SK-MEL-5 (cell line): ENCODE measurements around the gene CLCA1. TPM values are rescaled to one million over a fixed set of nuclear protein-coding genes. Genes with fewer than 3 reads are reported as not detected.

ENCODE experiments used
- DNase-seq: peaks from one replicate; pipeline ENCODE4 v3.0.0-alpha.2; 2016; ENCODE audit warnings: low read depth, low spot score
- in situ Hi-C: cut with HindIII; loops from 2 replicates; pipeline ENCODE4 v1.10.0; 2016; ENCODE audit warnings: low sequenced_read_pairs, high pct_unique_total_duplicates, low pct_unique_long_range_greater_than_20kb
- polyA plus RNA-seq, 2 experiments: library from polyadenylated mRNA; depleted of rRNA; stranded (reverse); fragments of >200 nt; gene quantifications; 2 replicates each; pipeline ENCODE4 v1.2.3, GENCODE V29; 2015
- total RNA-seq: library from RNA; depleted of rRNA; stranded (reverse); fragments of >200 nt; shearing (Covaris generic); gene quantifications from 2 replicates; pipeline ENCODE4 v1.2.3, GENCODE V29; 2014; rRNA removed

Gene CLCA1, protein sequence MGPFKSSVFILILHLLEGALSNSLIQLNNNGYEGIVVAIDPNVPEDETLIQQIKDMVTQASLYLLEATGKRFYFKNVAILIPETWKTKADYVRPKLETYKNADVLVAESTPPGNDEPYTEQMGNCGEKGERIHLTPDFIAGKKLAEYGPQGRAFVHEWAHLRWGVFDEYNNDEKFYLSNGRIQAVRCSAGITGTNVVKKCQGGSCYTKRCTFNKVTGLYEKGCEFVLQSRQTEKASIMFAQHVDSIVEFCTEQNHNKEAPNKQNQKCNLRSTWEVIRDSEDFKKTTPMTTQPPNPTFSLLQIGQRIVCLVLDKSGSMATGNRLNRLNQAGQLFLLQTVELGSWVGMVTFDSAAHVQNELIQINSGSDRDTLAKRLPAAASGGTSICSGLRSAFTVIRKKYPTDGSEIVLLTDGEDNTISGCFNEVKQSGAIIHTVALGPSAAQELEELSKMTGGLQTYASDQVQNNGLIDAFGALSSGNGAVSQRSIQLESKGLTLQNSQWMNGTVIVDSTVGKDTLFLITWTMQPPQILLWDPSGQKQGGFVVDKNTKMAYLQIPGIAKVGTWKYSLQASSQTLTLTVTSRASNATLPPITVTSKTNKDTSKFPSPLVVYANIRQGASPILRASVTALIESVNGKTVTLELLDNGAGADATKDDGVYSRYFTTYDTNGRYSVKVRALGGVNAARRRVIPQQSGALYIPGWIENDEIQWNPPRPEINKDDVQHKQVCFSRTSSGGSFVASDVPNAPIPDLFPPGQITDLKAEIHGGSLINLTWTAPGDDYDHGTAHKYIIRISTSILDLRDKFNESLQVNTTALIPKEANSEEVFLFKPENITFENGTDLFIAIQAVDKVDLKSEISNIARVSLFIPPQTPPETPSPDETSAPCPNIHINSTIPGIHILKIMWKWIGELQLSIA
- not detected in 2 replicates for total RNA-seq
- not detected in 2 replicates for polyA plus RNA-seq (2015; cell fraction: cytosol; rRNA removed)
- not detected in 2 replicates for polyA plus RNA-seq (2015; cell fraction: nucleus; rRNA removed)

DNA sequence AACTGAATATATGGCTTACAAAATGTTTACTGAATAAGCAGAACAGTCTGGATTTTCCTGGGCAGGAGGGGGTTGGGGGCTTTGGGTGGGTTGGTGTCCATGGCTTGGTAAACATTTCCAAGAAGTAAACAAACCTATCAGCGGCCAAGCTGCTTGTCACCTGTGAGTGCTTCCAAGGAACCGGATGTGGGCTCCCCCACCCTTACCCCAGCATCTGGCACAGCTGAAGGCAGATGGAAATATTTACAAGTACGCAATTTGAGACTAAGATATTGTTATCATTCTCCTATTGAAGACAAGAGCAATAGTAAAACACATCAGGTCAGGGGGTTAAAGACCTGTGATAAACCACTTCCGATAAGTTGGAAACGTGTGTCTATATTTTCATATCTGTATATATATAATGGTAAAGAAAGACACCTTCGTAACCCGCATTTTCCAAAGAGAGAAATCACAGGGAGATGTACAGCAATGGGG, at the start of gene CLCA1:
TSS of gene CLCA1 (plus strand) at position 427 of the 477 bp plus-strand sequence. CDS start at position 472, 45 bp downstream.
- in situ Hi-C loops, result no loop called here
- no peak for DNase-seq

DNA sequence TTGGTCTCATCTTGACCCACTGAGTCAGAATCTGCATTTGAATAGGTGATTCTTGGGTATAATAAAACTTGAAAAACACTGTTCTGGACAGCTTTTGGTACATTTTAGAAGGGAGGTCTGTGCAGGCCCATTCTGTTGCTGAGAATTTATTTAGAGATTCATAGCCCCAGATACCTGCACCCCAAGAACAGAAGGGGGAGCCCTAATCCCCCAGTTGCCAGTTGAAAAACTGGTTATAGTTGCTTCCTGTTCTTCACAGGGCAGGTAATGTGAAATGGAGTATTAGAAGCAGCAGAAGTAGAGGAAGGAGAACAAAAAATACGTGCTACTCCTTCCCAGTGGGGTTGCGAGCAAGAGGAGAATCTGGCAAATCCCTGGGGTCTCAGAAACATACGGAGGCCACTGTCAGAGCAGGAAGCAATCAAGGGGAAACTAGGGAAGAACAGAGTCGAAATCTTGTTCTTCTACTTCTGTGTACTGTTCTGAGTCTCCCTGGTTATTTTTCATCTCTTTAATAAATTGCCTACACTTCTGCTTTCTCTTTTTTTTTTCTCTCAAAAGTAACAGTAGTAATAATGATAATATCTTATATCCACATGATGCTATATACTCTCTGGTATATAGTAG, 49.3 kb upstream of the CLCA1 start:
- DNase-seq, result peak; percentile 56
- in situ Hi-C loops, result no loop called here

DNA sequence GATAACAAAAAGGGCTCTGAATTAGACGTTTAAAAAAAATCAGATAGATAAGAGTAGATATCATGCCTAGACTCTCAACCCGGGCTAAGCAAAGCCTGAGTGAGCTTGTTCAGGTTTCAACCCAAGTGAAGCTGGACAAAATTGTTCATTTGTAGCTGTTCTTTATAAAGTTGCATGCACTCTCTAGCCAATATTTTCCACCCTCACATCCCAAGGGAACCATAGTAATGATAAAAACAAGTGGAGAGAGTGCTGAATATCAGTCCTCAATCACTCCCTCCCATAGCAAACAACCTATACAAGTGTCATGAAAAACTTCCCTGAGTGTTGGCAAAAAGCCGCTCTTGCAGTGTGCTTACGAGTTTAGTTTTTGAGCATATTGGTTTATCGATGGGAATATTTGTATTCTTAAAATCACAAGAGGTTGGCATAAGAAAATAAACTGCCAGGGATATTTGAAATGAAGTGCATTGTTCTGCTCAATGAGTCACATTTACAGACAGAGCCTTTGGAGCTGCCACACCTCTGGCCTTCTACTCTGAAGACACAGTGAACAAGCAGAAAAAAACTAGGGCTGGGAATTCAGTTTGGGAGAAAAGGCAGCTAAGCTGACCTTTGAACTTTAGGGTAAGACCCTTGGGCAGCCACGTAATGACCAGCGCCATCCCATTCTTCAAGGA, 47.0 kb upstream of the CLCA1 start:
- DNase-seq, result no peak

DNA sequence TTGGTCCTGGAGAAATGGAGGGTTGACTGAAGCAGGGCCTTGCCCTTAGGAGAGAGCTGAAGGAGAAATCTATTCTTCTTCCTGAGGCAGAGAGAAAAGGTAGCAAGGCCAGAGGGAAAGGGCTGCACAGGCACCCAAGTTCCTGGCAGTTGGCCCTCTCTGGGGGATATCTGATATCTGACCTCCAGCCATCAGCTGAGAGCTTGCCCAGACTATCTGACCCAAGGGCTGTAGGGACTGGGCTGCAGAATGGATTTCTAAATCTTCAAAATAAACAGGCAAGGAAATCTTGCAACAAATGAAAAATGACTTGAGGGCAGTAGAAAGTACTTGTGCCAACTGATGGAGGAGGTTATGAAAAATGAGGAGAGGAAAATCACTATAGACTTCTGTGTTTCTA, 45.3 kb upstream of the CLCA1 start:
- no peak for DNase-seq
- in situ Hi-C loops, result no loop called here

More for the DNA sequence above, 47.0 kb upstream of the CLCA1 start:
- in situ Hi-C loops, result no loop called here

DNA sequence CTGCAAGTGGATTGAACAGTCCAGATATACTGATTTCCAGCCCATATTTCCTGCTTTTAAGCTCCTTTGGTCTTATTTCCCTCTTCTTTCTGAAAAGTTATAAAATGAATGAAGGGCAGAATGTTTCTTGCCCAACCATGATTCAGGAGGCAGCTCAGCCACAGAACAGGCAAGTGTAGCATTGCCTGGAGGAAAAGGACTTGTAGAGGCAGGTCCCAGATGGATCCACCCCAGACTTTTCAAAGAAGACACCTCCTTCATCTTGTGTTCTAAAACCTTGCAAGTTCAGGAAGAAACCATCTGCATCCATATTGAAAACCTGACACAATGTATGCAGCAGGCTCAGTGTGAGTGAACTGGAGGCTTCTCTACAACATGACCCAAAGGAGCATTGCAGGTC, 44.9 kb upstream of the CLCA1 start, which contains the start of gene CLCA2:
TSS of gene CLCA2 (plus strand) at position 299 of the 400 bp plus-strand sequence. CDS start at position 376, 77 bp downstream.
- in situ Hi-C loops, result no loop called here
- no peak for DNase-seq

DNA sequence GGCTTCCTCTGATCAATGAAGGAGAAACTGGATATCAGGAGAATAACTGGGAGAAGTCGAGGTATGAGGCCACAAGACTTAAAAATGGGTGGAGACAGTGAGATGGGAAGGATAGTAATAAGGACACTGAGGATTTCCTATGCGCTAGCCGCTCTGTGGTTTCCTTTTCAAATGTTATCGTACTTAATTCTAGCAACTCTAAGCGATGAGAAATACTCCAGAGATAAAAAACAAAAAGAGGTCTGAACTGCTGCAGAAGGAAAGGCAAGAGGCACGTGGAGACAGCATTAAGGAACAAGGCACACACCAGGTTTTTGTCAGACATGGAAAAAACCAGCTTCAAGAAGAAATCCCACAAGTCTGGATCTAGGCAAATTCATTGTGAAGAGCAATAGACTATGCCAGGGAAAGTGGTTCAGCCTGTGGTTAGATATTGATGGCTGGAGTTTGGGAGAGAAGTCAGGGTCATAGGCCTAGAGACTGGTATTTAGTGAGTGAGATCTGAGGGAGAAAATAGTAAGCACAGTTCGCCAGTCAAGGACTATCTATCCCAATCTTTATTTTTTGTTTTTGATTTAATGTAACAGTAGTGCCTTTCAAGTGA, 39.5 kb upstream of the CLCA1 start:
- no peak for DNase-seq

DNA sequence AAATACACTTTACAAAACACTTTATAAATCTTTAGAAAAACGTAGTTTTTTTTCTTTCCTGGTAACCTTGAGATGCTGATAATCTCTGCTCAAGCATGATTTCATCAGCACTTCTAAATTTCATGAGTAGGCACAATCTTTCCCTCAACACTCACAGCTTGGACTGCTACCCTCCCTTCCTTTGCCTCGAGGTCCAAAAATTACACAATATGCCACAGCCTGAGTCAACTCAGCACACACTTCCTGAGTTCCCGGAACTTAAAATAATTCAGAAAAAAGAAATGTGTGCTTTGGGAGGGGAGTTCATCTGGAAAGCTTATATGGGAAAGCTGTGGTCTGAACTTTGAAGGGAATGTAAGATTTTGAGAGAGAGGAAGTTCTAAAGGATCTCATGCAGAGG, 38.9 kb upstream of the CLCA1 start:
- in situ Hi-C loops, result no loop called here
- DNase-seq, result peak; percentile 74

More for the DNA sequence above, 39.5 kb upstream of the CLCA1 start:
- in situ Hi-C loops, result no loop called here

DNA sequence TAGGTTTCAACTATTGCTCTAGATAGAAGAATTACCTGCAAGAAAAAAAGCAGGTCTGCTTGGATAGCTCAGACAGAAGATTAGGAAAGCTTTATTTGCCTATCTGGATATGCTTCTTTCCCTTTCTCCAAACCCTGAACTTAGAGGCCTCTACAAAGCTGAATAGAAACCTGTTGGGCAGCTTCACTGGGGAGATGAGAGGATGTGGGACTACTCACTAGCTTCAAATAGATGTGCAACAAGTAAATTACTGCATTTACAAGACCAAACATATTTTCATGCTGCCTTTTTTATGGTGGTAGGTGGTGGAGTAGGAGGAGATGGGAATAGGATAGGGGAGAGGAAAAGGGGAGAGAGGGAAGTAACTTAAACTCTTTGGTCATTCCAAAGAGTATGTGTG, 38.4 kb upstream of the CLCA1 start:
- in situ Hi-C loops, result no loop called here
- no peak for DNase-seq

DNA sequence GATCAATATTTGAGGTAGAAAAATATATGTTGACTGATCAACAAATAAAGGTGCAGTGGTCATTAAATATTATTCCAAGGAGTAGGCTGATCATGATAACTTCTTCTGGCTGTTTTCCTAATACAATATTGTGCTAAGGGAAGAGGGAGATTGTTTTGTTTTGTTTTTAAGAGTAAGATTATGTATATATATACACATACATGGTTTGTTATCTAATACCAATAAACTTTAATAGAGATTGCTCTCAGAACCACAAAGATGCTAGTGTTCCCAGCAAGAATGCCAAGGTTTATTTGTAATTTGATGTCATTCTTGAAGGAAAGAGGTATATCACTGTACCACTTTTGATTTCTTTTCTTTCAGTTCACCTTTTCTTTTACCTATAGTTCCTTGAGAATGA, 34.7 kb upstream of the CLCA1 start:
- DNase-seq, result no peak
- in situ Hi-C loops, result no loop called here

DNA sequence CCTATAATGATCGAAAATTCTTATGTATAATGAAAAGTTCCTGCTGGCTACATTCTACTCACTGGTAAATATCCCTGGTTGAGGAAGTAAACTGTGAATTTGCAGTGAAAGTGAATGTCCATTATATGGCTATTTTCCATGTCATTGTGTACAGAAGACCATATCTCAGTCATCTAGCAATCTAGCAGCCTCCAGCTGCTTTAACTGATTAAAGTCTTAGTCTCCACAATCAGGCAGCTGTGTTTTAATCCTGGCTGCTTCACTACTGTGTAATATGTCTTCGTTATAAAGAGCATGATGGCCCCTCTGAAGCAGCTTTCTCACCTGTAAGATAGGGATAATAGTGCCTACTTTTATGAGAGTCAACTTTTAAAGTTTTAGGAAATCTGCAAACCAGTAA, 33.4 kb upstream of the CLCA1 start:
- in situ Hi-C loops, result no loop called here
- no peak for DNase-seq

DNA sequence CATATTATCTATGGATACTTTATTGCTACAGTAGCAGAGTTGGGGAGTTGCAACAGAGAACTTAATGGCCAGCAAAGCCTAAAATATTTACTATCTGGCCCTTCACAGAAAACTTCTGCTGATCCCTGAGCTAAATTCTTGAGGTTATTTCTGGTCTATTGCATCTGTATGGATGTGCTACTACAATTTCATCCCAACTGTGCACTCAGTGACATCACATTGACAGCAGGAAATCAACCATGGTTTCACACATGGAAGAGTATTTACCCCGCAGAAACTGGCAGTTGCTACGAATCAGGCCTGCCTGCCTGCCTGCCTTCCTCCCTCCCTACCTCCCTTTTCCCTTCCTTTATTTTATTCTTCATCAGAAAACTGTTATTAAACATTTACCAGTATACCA, 32.7 kb upstream of the CLCA1 start:
- DNase-seq, result no peak
- in situ Hi-C loops, result no loop called here

DNA sequence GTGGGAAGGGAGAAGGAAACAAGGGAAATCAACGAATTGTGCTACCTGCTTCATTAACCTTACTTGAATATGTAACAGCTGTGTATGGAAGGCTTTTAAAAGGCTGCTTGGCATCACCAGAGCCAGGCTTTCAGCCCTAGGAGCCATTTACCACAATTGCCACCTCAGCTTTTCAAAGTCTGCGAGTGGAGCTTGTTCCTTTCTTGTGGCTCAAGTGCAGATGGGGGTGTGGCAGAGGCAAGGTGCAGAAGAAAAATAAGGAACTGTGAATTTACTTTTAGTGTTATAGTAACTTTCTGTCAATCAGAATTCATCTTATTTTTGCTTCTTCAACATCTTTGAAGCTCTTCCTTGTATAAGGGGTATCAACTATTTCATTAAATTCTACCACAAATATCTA, 27.1 kb upstream of the CLCA1 start:
- in situ Hi-C loops, result no loop called here
- no peak for DNase-seq

DNA sequence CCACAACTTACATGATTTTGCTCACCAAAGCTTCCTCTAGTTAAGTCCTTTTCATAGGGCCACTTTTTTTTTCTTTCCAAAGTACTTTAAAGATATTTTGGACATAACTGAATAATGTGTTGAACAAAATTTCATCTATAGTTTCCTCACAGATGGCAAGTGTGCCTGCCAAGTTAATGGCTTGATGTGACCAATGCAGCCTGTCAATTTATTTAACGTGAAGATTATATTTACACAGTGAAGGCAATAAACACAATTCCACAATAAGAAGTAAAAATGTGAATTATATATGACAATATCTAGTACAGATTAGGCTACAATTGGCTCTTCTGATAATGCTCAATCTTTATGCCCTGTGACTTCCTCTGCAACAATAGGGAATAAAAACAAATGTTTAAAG, 26.7 kb upstream of the CLCA1 start:
- DNase-seq, result no peak
- in situ Hi-C loops, result no loop called here

DNA sequence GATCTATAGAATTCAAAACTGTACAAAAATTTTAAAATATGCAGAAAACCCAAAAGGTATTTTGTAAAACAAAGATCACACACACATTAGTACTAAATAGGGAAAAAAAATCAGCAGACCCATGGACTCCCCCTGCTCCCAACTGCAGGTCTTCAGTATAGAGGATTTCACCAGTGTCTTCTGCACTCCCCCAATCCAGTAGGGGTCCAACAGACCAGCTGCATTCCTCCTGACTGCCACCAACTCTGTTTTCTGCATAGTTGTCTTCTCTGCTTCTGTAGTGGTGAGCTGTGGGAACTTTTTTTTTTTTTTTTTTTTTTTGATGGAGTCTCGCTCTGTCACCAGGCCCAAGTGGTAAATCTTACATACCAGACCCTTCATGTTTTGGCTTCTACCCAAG, 22.8 kb upstream of the CLCA1 start:
- no peak for DNase-seq
- in situ Hi-C loops, result no loop called here

DNA sequence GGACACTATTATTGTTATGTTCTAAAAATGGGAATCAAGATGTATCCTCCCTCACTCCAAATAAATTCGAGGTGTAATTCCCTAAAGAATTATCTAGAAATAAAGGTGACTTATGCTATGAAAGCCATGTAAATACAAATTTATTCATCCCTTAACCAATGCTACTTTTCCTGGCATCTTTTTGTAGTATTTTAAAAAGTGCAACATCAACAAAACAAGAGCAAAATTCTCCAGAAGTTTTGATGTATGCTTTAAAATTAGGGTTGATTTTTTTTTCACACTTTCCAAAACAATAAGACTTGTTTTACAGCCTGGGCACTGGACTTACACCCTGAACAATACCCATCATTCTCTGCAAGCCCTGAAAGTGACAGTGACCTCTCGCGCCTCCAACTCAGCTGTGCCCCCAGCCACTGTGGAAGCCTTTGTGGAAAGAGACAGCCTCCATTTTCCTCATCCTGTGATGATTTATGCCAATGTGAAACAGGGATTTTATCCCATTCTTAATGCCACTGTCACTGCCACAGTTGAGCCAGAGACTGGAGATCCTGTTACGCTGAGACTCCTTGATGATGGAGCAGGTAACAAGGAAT, 21.4 kb upstream of the CLCA1 start:
- in situ Hi-C loops, result no loop called here
- no peak for DNase-seq

DNA sequence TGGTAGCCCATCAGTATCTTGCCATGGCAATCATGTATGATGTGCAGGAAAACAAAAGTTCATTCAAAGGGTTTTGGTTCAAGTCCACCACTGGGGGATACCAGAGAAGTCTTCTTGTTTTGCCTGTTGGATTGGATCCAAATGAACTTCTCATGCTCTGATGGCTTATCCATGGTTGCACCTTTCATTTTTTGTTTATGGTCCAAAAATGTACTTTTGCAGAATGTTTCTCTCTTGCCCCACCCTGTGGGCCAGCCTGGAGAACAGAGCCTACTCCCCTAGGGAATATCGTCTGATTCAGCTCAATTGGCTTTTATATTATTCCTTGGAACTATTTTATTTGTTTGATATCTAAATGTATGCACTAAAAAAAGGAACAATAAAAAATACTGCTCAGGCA, 20.1 kb upstream of the CLCA1 start:
- peak; percentile 8 for DNase-seq
- in situ Hi-C loops, result no loop called here

DNA sequence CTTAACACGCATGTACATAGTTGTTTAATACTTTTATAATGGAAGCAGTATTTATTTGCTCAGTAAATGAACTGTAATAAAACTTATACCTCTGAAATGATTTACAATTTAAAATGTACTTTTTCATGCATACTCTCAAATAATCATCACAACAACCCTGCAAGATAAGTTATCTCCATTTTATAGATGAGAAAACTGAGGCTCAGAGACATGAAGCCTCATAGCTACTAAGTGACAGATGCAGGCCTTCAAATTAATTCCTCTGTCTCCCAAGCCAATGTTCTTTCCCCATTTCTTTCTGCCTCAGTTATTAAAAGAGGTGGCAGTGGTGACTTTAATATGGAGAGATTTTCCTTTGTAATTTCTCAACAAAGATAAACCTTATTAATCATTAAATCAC, 19.6 kb upstream of the CLCA1 start:
- DNase-seq, result no peak
- in situ Hi-C loops, result no loop called here
